ENCODE measurements around the gene DCAF8. TPM values are rescaled to one million over a fixed set of nuclear protein-coding genes. Genes with fewer than 3 reads are reported as not detected.

The DCAF8 gene
- total RNA-seq, 1 donor from 2014 or later = 146 TPM

Other genes with a start within 250 kb of the DCAF8 start
- 2.0 TPM for gene PIGM, start 230.6 kb downstream of the DCAF8 start, total RNA-seq
- gene KCNJ10, start 192.4 kb downstream of the DCAF8 start, total RNA-seq = 0.16 TPM
- gene KCNJ9, start 181.0 kb downstream of the DCAF8 start, total RNA-seq = not detected
- gene IGSF8, start 163.9 kb downstream of the DCAF8 start, total RNA-seq = 18.5 TPM
- gene ATP1A2, start 146.8 kb downstream of the DCAF8 start, total RNA-seq = 210 TPM
- gene ATP1A4, start 110.9 kb downstream of the DCAF8 start, total RNA-seq = 0.40 TPM
- gene CASQ1, start 72.0 kb downstream of the DCAF8 start, total RNA-seq = 12.6 TPM
- gene PEA15, start 57.2 kb downstream of the DCAF8 start, total RNA-seq = 225 TPM
- gene PEX19, start 22.6 kb upstream of the DCAF8 start, total RNA-seq = 97.3 TPM
- gene COPA, start 80.7 kb upstream of the DCAF8 start, total RNA-seq = 83.9 TPM
- gene NCSTN, start 80.8 kb upstream of the DCAF8 start, total RNA-seq = 57.9 TPM
- gene NHLH1, start 104.5 kb upstream of the DCAF8 start, total RNA-seq = not detected
- gene VANGL2, start 138.0 kb upstream of the DCAF8 start, total RNA-seq = 1.9 TPM

Data from Right ventricle myocardium superior (tissue), 1 donor.